SW480 (cell line): Measurements from ENCODE around the gene LINGO1.

Experiments
- DNase-seq: peaks from one replicate; pipeline ENCODE4 v3.0.0-alpha.2; 2016; ENCODE audit warnings: low spot score

The LINGO1 gene, protein sequence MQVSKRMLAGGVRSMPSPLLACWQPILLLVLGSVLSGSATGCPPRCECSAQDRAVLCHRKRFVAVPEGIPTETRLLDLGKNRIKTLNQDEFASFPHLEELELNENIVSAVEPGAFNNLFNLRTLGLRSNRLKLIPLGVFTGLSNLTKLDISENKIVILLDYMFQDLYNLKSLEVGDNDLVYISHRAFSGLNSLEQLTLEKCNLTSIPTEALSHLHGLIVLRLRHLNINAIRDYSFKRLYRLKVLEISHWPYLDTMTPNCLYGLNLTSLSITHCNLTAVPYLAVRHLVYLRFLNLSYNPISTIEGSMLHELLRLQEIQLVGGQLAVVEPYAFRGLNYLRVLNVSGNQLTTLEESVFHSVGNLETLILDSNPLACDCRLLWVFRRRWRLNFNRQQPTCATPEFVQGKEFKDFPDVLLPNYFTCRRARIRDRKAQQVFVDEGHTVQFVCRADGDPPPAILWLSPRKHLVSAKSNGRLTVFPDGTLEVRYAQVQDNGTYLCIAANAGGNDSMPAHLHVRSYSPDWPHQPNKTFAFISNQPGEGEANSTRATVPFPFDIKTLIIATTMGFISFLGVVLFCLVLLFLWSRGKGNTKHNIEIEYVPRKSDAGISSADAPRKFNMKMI

DNA sequence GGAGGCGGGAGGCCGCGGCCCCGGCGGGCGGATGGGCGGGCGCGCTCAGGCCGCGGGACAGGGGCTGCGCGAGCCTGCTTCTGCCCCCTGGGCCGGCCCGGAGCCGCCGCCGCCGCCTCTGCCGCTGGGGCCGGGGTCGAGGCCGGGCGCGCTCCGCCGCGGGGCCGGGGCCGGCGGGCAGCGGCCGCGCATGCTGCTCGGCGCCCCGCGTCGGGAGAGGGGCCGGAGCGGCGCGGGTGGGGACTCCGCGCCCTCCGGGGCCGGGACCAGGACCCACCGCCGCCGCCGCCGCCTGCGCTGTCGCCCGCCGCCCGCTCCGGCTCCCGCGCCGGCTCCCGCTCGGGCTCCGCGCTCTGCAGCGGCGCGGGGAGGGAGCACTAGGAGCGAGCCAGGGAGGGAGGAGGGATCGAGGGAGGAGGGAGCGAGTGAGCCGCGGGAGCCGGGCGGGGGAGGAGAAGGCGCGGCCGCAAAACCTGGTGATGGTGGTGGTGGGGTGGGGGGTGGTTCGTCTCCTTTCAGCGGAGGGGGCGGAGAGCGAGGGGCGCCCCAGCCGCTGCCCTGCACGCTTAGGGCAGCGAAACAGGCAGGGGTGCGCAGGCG is at the start of gene LINGO1:
Gene LINGO1 (minus strand): TSS at position 379 of the 600 bp plus-strand sequence. CDS start 597 bp downstream, outside the sequence.
- no peak for DNase-seq

DNA sequence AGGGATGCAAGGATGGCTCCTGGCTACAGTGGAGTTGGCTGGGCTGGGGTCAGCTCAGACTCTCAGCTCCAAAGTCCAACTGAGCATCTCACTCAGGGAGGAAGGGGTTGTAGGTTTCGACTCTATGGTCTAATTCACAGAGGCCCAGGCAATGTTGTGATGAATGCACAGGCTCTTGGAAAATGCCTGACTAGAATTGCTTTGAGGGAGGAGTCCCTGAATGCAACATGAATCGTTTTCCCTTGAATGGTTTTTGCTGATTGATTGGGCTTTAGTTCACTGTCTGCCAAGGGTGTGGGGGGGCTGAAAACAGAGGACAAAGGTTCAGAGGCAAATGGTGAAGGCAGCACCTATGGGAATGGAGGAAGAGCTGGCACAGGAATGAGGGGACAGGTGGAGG is 48.6 kb upstream of the LINGO1 start:
- DNase-seq: no peak

DNA sequence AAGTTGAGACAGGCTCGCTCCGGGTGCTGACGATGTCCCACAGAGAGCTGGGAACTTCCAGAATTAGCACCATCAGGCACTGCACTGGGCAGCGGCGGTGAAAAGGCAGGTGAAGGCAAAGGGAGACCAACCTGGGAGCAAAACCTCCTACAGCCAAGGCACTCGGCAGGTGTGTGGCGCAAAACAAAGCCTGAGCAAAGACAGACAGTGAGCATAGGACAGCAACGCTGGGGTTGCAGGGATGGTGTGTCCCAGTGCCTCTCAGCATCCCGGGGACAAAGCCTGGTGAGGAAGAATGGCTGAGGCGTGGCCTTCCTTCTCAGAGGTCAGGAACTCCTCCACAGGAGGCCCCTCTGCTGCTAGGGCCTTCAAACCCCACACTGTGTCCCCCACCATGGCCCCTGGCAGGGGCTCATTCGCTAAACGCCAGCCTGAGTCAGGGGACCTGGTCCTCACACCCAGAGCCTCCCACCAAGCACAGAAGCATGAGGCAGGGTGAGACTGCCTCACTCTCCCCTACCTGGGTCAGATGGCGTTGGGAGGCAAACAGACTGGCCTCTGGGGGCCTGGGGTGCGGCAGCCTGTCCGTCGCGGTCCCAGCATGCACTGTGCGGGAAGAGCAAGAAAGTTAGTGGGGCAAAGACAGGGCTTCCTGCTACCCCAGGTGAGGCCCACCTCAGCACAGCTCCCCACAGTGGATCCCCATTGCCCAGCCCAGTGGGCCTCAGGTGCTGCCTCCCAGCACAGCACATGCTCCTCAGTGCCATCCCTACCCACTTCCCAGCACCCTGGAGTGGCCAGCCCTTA is 44.1 kb upstream of the LINGO1 start:
- DNase-seq: no peak

DNA sequence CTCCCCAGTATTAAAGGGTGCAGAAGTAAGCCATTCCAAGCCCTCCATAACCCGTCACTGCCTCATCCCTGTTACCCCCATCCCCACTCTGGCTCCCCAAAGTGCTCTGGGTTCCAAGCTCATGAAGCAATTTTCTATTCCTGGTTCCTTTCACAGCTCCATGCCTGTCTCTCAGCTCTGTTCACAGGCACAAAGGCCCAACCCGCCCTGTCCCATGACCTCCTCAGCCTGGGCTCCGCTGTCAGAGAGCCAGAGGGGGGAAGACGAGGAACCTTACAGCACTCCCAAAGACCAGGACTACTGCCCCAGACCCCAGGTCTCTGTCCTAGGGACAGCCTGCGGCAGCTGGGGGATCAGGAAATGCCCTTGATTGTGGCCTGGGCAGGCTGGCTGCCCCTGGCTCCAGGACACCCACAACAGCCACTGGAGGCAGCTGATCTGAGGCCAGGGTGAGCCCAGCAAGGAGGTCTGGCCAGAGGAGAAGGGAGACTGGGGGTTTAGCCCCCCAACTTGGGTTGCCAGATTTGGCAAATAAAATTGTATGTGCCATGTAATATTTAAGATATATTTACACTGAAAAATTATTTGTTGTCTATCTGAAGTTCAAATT is 43.2 kb upstream of the LINGO1 start:
- no peak for DNase-seq

DNA sequence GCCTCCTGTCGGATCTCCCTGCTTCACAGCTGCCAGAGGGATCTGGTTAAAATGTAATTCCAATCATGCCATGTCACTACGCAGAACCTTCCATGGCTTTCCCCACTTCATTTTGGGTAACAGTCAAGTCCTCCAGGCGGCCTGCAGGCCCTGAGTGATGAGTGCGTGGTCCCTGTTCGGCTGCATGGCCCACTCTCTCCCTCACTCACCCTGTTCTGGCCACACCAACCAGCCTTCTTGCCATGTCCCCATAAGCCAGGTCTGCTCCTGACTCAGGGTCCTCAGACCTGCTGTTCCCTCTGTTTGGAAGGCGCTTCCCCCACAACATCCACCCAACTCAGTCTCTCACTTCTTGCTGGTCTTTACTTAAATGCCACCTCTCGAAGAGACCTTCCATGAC is 41.6 kb upstream of the LINGO1 start:
- DNase-seq: no peak

DNA sequence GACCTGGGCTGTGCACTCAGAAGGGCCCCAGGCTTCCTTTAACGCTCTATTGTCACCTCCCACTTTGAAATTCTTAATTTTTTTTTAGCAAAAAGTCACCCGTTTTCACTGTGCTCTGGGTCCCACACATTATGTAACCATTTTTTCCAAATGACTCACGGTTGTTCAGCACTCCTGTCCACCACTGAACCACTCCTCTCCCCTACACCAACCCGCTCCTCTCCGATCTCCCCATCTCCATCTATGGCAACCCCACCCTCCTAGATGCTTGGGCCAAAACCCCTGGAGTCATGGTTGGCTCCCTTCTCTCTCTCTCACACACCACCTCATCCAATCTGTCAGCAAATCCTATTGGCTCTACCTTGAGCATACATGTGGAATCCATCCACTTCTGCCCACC is 41.2 kb upstream of the LINGO1 start:
- DNase-seq: no peak

DNA sequence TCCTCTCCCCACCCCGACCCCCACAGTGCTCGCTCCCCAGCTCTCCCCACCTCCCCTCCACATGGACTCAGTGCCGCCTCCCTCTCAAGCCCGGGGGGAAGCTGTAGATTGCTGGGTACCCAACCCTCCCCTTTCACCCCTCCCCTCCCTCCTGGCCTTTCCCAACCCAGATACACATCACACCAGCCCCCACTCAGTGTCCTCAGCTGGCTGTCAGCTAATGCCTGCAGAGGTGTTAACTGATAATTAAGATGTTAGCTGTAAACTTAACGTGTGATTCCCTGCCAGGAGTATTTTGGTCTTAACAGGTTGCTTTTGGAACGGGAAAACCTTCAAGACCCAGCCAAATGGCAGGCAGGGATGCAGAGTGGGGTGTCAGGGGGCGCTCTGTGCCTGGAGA is 39.4 kb upstream of the LINGO1 start:
- DNase-seq: no peak

DNA sequence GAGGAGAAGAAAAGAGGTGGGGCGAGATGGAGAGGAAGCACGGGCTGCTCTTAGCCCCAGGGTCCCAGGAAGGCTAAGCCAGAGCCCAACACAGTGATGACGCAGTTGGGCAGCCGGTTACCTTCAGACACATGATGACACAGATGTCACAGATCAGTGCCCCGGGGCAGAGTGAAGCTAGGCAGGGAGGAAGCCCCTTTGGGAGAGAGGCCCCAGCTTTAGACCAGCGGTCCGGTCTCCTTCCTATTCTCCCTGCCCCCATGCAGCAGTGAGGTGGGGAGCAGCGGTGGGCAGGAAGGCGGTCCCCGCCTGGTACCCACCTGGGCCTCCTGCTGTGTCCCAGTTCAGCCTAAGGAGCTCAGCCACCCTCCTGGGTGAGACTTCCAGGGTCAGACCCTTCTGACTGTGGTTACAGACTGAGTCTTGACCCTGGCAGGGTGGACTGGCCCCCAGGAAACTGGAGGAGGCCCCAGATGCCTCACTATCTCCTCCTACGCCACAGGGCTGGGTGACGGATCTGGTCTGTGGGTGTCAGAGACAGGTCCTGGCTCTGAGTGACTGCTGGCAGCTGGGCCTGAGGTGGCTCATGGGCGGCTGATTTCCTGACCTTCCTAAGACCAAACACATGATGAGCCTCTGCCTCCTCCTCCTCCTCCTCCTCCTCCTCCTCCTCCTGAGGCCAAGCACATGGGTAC is 38.8 kb upstream of the LINGO1 start:
- DNase-seq: no peak

DNA sequence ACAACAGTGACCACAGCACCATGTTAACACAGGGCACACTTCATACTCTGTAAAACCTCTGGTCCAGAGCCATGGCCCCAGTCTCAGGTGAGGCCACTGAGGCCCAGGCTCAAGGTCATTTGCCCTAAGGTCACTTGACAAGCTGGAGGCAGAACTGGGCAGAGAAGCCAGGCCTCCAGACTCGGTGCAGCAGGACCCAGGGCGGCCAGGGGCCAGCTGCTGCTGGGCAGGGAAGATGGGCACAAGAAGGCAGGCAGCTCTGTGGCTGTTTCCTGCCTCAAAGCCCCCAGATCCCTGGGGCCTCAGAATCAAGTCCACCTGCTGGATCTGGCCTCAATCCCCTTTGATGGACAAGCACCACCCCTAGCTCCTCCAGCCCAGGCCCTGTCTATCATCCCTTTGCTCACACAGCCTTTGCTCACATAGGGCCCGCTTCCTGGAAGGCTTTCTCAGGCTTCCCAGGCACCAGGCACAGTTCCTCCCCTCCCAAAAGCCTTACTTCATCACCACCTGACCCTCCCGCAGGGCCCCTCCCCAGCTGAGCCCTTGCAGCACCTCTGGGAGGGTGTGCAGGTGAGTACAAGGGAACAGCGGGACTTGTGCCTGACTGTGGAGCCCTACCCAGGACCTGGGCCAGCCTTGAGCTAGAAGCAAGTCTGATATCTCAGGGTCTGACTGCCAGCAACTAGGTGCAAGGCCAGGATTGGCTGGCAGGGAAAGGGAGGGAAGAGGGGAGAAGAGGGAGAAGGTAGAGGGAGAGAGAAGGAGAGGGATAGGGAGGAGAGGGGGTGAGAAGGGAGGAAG is 38.0 kb upstream of the LINGO1 start:
- no peak for DNase-seq

DNA sequence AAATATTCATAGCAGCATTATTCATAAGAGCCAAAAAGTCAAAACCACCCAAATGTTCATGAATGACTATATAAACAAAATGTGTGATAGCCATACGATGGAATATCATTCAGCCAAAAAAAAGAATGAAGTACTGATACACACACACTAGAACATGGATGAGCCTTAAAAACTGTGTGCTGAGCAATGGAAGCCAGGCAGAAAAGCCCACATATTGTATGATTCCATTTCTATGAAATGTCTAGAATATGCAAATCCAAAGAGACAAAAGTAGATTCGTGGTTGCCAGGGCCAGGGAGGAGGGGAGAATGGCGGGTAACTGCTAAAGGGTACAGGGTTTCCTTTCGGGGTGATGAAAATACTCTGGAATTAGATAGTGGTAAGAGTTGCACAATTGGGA is 37.2 kb upstream of the LINGO1 start:
- no peak for DNase-seq

DNA sequence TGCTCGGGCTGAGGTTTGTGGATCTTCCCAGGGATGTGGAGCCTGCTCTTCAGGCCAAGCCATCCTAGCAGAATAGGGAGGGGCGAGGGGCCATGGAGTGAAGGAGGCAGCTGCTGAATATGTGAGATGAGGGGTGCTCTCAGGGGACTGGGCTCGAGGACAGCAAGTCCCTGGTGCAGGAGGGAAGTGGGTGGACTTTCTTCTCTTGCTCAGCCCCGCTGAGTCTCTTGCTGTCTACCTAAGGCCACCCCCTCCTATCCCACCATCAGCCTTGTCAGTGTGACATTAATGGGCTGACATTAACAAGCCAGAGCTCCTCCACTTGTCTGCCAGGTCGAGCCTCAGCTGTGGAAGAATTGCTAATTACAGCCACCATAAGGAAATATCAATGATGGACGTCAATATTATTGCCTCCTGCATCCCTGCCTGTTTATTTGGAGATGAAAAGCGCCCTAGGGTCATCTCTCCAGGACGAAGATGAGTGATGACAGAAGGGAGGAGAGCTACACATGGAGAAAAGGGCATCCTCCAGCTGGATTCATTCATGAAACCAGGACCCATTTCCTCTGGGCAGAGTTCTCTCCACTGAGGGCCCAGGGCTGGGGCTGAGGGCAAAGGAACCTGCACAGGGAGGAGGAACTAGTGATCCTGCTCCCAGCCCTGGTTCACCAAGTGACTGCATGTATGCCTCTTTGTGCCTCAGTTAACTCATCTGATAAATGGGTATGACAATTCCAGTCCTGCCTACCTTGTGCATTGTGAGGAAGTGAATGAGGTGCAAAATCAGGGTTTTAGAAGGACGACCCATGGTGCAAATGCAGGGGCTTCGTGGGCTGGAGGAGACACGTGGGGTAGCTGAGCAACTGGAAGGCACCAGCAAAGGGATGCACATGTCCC is 34.9 kb upstream of the LINGO1 start:
- no peak for DNase-seq

DNA sequence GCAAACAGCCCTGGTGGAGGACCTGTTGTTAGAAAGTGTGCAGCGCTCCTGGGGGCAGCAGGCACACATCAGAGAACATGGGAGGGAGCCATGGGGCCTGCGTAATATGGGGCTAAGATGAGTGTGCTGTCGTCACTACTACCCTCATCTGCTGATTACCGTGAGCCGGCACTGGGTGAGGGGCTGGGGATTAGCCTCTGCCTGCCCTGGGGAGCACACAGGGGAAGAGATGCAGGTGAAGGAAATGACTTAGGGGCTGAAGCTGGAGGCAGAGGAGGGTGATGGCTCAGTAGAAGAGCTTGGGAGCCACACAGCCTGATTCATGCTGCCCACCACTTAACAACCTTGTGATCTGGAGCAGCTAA is 33.6 kb upstream of the LINGO1 start:
- no peak for DNase-seq

DNA sequence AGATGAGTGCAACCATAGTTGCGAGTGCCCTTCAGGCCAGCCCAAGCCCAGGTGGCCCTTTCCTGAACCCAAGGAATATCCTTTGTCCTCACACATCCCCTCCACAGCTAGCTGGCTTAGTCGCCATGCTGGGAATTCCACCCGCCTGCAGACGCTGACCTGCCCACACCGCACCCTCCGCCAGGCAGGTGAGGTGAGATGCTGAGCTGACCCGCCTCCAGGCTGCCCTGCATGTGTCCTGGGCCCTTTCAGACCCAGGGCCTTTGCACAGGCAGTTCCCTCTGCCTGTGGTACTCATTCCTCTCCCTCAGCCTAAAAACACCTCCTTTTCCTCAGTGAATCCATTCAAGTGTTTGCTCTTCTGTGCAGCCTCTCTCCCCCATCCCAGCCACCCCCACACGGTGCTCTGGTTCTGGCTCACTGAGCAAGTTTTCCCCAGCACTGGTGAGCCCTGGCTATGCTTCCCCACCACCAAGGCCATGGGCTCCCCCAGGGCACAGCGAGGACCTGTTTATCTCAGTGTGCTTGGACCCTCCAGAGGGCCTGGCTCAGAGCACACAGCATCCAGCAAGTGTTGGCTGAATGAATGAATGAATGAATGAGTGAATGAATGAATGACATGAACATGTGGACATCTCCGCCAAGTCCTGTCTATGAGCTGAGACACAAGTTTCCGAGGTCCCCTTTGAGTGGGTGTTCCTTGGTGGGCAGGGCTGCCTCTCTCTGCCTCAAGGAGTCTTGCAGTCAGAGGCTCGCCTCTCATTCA is 33.0 kb upstream of the LINGO1 start:
- DNase-seq: no peak

DNA sequence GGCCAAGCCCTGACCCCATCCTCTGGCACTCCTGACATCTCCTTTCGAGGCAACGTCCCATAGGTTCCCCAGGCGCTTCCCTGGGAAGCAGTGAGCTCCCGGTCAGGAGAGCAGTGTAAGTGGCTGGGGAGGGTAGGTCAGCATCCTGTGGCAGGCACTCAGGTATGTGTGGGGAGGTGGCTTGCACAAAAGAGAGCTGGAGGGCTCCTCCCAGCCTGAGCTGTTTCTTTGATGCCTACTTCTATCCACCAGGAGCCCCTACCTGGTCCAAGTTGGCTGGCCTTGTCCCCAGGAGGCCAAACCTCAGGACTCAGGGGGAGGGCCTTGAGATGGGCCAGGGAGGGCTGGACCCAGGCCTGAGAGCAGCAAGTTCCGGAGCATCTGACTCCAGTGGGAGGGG is 31.7 kb upstream of the LINGO1 start:
- no peak for DNase-seq

DNA sequence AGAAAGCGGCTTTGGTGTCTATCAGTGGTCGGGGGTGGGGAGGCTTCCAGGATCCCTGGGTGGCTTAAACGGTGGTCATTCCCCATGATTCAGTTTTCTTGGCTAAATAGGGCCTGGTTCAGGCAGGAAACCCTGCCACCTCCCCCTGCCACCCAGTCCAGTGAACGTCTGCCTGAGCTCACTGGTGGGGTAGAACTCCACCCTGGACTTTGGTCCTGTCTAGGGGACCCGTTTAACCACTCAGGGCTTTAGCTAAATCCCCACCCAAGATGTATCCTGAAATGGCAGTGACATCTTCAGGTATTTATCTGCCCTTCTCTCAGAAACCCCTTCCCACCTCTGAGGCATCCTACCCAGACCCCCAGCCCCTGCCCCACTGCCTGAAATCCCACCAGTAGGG is 30.5 kb upstream of the LINGO1 start:
- no peak for DNase-seq

DNA sequence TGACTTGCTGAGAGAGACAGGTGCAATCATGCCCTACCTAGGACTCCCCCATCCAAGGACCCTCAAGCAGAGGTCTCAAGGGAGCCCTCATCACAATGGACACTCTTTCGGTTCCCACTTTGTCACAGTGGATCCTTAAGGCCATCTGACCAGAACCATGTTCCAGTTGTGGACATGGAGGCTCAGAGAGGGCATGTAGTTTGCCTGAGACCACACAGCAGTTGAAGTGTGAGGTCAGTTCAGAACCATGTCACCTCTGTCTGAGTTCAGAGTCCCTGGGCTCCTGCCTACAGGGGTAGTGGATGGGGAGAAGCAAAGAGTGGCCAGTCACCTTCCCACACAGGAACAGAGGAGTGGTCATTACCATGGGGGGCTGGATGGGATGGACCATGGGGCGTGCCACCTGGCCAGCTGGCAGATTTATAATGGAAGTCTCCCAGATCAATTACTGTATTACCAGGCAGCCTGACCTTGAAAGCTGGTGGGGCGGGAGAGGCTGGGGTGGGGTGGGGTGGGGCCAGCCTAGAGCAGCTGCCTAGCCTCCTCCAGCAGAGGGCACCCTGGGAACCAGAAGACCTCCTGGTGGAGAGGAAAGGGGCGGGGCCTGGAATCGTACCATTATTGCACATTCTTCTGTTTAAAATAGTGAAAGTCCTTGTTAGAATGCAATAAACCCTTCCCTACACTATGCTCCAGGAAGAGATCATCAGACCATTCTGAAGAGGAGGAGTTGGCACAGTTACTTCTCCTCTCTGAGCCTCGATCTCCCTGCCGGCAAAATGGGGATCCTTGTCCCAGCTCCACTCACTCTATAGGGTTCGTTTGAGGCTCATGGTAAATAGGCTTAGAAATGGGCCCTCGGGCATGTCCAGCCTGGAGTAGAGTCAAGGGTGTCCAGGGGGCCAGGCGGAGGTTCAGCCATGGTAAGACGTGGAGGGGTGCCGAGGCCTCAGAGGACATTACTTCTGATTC is 26.9 kb upstream of the LINGO1 start:
- DNase-seq: peak; percentile 55

DNA sequence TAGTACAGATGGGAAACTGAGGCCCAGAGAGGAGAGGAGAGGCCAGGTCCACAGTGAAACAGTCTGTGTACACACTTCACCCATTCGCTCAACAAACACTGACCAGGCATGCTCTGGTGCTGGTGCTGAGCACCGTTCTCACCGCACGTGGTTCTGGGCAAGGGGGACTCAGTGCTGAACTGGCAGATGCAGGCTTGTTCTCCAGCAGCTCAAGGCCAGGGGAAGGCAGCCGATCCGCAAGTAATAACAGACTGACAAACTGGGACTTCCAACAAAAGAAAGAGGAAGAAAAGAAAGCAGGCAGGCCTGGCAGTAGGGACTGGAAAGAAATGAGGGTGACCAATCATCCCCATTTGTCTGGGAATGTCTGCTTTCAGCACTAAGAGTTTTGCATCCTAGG is 25.6 kb upstream of the LINGO1 start:
- DNase-seq: no peak
